HG02973 (cell line): Measurements from ENCODE around the gene MISP3.

Experiments
- ATAC-seq: cut with Tn5 transposase; IDR thresholded peaks from one replicate; pipeline ENCODE4 v1.9.1; 2021; ENCODE audit warnings: moderate library complexity; ENCODE audit not compliant: unreplicated experiment

Gene MISP3

DNA sequence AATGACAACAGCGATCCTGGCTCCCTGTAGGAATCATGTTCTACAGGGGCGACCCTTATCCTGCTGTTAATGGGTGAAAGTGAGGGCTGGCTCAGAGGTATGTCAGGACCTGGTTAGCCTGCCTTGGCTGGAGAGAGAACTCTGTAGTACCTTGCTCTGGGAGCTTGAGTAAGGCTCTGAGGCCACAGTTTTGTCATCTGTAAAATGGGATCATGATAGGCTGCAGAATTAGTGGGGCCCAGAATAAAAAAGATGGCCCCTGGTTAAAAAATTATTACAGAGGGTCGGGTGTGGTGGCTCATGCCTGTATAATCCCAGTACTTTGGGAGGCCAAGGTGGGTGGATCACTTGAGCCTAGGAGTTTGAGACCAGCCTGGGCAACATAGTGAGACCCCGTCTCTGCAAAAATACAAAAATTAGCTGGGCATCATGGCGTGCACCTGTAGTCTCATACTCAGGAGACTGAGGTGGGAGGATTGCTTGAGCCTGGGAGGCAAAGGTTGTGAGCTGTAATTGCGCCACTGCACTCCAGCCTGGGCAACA lies 28.5 kb downstream of the MISP3 start:
- ATAC-seq: no peak

GRCh38 chr19:14102102-14102696 lies 29.6 kb downstream of the MISP3 start:
- no peak for ATAC-seq

GRCh38 chr19:14102756-14103155 lies 30.2 kb downstream of the MISP3 start:
- no peak for ATAC-seq

DNA sequence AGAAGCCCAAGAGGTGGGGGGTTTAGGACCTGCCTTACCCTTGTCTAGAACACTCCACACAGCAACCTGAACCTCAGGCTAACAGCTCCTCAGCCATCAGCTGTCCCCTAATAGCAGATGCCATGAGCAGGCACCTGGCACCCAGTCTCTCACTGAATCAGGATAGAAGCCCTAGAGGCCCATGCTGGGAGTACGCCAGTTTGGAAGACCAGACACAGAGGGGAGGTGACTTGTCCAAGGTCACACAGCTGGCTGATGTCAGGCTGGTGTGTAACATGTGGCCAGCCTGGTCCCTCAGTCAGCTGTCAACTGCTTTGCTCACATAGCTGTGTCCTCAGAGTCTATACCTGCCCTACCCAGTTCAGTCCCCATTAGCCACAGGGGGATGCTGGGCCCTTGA lies 30.7 kb downstream of the MISP3 start:
- no peak for ATAC-seq

GRCh38 chr19:14105680-14106079 lies 33.1 kb downstream of the MISP3 start:
- no peak for ATAC-seq

- no peak for ATAC-seq
These were observed 34.3 kb downstream of the MISP3 start for GRCh38 chr19:14106840-14107239.

DNA sequence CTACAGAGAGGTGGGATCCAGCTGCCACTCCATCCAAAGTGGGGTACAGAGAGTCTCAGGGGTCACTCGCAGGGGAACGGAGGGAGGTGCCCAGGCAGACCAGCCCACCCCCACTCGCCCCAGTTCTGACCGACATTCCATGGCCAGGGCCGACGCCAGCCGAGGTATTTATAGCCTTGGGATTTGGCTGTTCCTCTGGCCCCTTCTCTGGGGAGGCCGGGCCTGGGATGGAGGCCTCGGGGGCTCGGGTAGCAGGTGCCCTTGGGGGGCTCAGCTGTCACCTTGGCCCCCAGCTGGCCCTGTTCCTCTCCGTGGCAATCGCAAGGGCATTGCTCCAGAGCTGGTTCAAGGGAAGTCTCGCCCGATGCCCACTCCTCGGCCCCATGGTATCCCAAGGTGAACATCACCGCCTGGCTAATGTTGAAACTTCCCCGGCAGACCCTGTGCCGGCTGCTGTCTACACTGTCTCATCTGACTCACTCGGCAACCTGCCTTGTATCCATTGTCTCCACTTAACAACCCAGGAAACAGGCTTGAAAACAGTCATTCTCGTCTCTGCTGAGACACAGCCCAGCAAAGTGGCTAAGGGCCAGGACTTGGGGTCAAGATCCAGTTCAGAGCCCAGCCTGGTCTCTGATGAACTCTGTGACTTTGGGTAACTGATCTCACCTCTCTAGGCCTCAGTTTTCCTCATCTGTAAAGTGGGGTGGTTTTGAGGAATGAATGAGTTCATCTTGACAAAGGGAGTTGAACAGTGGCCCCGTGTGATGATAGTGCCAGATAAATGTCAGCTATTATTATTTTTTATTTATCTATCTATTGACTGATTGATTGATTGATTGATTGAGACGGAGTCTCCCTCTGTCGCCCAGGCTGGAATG lies 35.2 kb downstream of the MISP3 start:
- ATAC-seq: no peak

- no peak for ATAC-seq
These were observed 38.1 kb downstream of the MISP3 start for GRCh38 chr19:14110650-14111049.

GRCh38 chr19:14111486-14111885 lies 38.9 kb downstream of the MISP3 start:
- no peak for ATAC-seq

DNA sequence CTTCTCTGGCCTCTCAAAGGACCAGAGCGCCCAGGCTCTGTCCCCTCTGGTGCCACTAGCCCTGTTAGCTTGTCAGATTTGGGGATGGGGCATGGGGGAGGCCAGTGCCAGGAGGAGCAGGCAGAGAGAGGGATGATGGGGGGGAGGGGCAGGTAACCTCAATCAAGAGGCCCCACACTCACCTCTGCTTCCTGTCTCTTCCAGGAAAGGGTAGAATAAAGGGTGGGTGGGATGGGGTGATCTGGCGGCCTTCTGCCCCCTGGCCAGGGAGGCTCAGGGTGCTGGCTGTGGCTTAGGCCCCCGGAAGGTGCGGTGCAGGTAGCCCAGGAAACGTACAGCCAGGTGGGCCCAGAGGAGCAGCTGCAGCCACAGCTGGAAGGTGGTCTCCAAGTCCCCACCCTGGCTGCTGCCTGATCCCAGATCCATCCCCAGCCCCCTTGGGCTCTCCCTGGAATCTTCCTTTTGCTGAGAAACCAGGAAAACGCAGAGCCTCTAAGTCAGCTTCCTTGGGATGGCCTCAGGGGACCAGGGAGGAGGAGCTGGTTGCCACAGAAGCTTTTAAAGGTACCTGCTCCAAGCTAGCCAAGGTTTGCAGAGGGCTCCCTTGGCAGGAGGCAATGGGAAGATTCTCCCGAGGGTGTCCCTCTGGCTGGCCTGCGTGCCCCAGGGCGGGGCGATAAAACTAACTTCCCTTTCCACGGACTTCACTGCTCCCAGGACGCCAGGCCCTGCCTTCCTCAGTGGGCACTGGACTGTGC lies 39.6 kb downstream of the MISP3 start:
- ATAC-seq: no peak

DNA sequence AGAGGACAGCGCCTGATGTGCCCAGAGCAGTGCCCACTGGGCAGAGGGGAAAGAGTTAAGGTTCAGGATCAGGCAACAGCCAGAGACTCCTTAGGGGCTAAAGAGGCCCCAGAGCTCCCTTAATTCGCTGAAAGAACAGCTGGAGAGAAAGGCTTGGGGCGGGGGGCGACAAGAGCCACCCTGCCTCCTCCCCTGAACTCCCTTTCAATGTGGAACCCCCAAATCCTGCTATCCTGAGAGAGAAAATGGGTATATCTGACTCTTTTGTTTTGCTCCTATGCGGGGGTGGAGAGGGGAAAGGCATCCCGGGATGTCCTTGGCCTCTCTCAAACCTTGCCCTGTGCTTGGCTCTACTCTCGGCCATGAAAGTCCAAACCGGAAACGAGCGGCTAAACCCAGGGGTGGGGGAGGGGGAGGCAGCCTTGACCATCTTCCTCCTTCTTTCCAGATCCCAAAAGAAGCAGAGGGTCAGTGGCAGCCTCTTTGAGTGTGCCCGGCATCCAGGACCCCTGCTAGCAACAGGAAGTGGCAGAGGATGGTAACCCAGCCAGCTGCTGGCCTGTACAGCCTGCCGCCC lies 40.3 kb downstream of the MISP3 start:
- no peak for ATAC-seq

DNA sequence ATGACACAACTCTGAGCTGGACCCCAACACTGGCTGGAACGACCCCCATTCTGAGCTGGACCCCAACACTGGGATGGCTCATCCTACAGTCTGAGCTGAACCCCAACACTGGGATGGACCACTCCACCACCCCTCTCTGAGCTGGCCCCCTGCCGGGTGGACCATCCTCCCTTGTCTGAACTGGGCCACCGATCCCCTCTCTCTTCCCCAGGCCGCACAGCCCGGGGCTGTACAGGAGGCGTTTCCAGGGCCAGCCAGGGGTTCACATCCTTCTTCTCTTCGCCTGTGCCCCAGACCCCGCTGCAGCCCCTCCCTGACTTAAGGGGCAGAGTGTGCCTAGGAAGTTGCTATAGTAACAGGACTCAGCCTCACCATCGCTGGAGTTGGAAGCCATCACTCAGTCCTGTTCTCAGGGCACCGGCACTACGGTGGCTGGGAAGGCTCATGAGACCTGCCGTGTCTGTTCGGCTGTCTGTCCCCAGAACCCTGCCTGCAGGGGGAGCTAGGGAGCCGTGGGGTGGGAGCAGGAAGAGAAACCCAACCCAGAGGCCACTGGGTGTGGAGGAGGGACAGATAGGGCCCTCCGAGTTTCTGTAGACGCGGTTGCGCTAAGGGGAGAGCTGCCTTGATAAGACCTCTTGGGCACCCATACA lies 41.3 kb downstream of the MISP3 start:
- no peak for ATAC-seq

DNA sequence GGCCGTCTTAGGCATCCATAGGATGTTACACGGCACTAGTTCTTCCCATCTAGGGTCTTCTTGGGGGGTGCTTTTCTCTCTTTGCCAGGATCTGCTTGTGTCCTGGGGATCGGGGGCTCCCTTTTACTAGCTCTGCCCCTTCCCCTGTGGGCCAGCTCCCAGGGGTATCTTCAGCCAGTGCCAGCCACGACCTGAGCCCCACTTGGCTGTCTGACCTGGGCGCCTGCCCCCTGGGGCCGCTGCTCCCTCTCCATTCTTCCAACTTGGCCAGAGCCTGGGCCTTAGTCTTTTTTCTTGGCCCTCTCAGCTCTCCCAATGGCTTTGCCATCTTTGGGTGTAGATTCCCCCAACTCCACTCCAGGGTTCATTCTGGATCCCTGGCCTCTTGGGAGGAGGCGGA lies 41.9 kb downstream of the MISP3 start:
- no peak for ATAC-seq

GRCh38 chr19:14114854-14115253 lies 42.3 kb downstream of the MISP3 start:
- no peak for ATAC-seq

DNA sequence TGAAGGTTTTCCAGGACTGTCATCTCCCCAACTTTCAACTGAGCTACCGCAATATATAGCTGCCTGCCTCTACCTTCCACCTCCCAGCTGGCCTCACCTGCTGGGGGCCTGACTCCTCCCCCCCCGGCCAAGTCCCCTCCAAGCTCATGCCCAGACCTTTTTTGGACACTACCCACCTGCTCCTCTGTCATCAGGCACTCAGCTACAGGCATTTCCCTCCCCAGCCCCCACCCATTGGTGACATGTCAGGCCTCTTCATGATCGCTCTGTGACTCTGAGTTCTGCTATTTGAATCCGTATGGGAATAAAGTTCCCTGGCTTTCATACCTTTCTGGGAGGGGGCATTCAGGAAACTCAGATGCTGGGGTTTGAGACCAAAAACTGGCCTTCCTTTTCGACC lies 43.2 kb downstream of the MISP3 start:
- ATAC-seq: no peak

DNA sequence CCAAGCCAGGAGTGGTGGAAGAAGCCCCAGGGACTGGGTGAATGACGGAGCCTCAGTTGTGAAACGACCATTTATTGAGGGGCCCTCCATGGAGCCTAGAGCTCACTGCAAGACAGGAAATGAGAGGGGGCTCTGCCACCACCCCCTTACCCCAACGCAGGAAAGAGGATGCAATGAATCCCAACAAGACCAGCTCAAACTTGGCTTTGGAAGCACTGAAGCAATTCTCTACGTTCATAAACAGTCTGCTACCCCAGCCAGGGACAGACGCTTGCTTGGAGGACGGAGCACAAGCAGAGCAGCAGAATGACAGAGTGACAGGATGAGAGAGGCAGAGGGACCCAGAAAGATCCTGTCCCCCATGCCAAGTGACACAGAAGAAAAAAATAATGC lies 43.9 kb downstream of the MISP3 start:
- ATAC-seq: no peak

- no peak for ATAC-seq
These were observed 44.5 kb downstream of the MISP3 start for GRCh38 chr19:14116918-14117578.

GRCh38 chr19:14117668-14118164 lies 45.1 kb downstream of the MISP3 start, which contains the start of gene PRKACA:
Gene PRKACA, minus strand, starts transcription at chr19:14117762. Its CDS starts 215 bp downstream, at chr19:14117547.
- ATAC-seq: peak; percentile 77

DNA sequence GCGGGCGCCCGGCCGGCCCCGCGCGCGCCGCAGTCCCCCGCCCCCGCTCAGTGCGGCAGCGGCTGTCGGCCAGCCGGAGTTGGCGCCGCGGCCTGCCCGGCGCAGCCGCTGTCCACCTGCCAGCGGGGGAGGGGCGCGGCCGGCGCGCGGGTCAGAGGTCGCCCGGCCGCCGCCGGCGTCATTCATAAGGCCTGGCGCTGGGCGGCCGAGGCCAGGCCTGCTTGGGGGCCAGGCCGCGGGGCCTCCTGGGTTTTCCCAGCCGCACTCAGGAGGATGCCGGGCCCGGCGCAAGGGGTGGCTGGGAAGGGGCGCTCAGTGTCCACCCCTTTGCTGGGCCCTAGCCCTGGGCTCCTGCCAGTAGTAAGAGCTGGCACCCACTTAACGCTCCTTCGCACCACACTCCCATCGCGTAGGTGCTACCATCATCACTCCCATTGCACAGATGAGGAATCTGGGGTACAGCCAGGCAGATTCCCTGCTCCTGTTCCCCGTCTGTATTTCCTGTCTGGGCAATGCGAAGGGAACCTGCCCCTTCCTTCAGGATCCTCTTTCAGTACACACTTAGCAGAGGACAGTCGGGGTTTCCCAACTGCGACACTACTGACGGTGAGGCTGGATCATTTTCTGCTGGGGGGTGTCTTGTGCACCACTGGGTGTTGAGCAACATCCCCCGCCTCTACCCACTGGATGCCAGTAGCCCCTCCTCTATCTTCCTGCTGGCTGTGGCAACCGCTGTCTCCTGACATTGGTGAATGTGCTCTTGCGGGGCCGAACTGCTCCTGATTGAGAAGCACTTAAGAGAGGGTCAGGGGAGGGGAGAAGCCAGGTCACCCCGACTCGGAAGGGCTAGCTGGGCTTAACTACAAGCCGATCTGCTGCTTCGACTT lies 45.8 kb downstream of the MISP3 start:
- ATAC-seq: peak; percentile 27
